Stimulated activated CD4-positive, alpha-beta T cell treated with anti-CD3 and anti-CD28 coated beads, TNF-alpha, amount 100 ng/mL, for 24 hours (primary cell): ENCODE data around the gene SELPLG.
"Not testable (repeated sequence)": the region's sequence is repeated elsewhere in the genome, so short reads cannot be mapped to it uniquely, and the experiment has no call there.

Source experiments
- DNase-seq, 3 experiments: peaks; one replicate each; pipeline ENCODE4 v3.0.0-alpha.2; 2020; ENCODE audit warnings: low read depth in 3 of 3

Gene SELPLG

GRCh38 chr12:108656247-108656646 is 22.6 kb upstream of the SELPLG start:
- DNase-seq, result not testable (repeated sequence)

- not testable (repeated sequence) for DNase-seq
Measured at GRCh38 chr12:108655812-108656175, 22.1 kb upstream of the SELPLG start.

GRCh38 chr12:108654622-108655021 is 20.9 kb upstream of the SELPLG start:
- DNase-seq, result not testable (repeated sequence)

GRCh38 chr12:108653922-108654321 is 20.2 kb upstream of the SELPLG start:
- no peak for DNase-seq

GRCh38 chr12:108653082-108653516 is 19.4 kb upstream of the SELPLG start:
- DNase-seq, result no peak

- no peak for DNase-seq
Measured at GRCh38 chr12:108650083-108650482, 16.4 kb upstream of the SELPLG start.

- no peak for DNase-seq
Measured at GRCh38 chr12:108649669-108650068, 16.0 kb upstream of the SELPLG start.

- DNase-seq, result no peak
Measured at GRCh38 chr12:108649126-108649525, 15.4 kb upstream of the SELPLG start.

- DNase-seq, result no peak
Measured at GRCh38 chr12:108648371-108648770, 14.7 kb upstream of the SELPLG start.

- DNase-seq, result no peak
Measured at GRCh38 chr12:108647585-108648287, 14.0 kb upstream of the SELPLG start.

- no peak for DNase-seq
Measured at GRCh38 chr12:108646600-108647579, 13.2 kb upstream of the SELPLG start.

GRCh38 chr12:108645686-108646599 is 12.2 kb upstream of the SELPLG start:
- no peak for DNase-seq

- no peak for DNase-seq
Measured at GRCh38 chr12:108644811-108645120, 11.1 kb upstream of the SELPLG start.

GRCh38 chr12:108643941-108644810 is 10.5 kb upstream of the SELPLG start:
- DNase-seq, result no peak

- no peak for DNase-seq
Measured at GRCh38 chr12:108642899-108643654, 9.4 kb upstream of the SELPLG start.

GRCh38 chr12:108642269-108642870 is 8.7 kb upstream of the SELPLG start:
- no peak for DNase-seq

- DNase-seq, result no peak
Measured at GRCh38 chr12:108641446-108642268, 8.0 kb upstream of the SELPLG start.

GRCh38 chr12:108640802-108641445 is 7.2 kb upstream of the SELPLG start:
- DNase-seq, result no peak
